ENCODE measurements around the gene SPATA20. TPM values are rescaled to one million over a fixed set of nuclear protein-coding genes. Genes with fewer than 3 reads are reported as not detected.

SPATA20 gene
- total RNA-seq, 1 donor from 2014 or later, result 84.1 TPM

GRCh38 chr17:50508573-50509460 lies 38.2 kb upstream of the SPATA20 start:
- peak overlapping the region; percentile 56 for H3K27ac Mint-ChIP-seq
- TF ChIP-seq CTCF (IDR thresholded peaks at IDR 0.05; ENCODE audit: unreplicated experiment), result no peak
- H3K4me1 Mint-ChIP-seq (ENCODE audit: low read depth), result peaks cover 18% of the 10 kb centered on the region
- DNase-seq (ENCODE audit: low spot score, unreplicated experiment), result no peak
- no peaks in the 10 kb centered on the region for H3K36me3 Mint-ChIP-seq (ENCODE audit: insufficient read depth)
- peaks cover 12% of the 10 kb centered on the region for H3K27me3 Mint-ChIP-seq
- H3K9me3 Mint-ChIP-seq (ENCODE audit: low read depth), result no peaks in the 10 kb centered on the region
- H3K4me3 Mint-ChIP-seq (ENCODE audit: low read depth), result peak overlapping the region; percentile 77

DNA sequence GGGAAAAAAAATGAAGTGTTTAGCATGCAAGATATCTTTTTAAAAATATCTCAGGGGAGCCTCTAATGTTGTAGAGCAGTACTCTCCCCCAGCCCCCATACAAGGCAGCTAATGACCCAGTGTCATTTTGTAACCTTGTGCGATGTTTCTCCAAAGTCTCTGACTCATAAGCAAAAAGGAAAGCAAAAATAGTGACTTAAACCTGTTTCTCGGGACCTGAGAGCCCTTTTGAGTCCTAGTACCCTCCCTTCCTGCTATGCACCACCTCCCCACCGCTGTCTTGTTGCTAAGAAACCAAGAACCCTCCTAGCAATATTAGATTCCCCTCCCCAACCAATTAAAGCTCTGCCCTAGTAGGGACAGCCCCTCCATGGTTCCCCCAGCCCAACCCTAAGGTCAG lies 35.9 kb upstream of the SPATA20 start:
- Mint-ChIP-seq H3K4me3 (ENCODE audit: low read depth) (no peak overlapping the region), H3K36me3 (ENCODE audit: insufficient read depth) (no peaks in the 10 kb centered on the region), H3K4me1 (ENCODE audit: low read depth) (peaks cover 18% of the 10 kb centered on the region), H3K27me3 (peaks cover 14% of the 10 kb centered on the region), H3K27ac (no peak overlapping the region), H3K9me3 (ENCODE audit: low read depth) (no peaks in the 10 kb centered on the region)
- DNase-seq (ENCODE audit: low spot score, unreplicated experiment), result no peak
- no peak for TF ChIP-seq CTCF (IDR thresholded peaks at IDR 0.05; ENCODE audit: unreplicated experiment)

GRCh38 chr17:50513495-50513894 lies 33.5 kb upstream of the SPATA20 start:
- H3K9me3 Mint-ChIP-seq (ENCODE audit: low read depth), result no peaks in the 10 kb centered on the region
- DNase-seq (ENCODE audit: low spot score, unreplicated experiment), result no peak
- peaks cover 14% of the 10 kb centered on the region for H3K27me3 Mint-ChIP-seq
- TF ChIP-seq CTCF (IDR thresholded peaks at IDR 0.05; ENCODE audit: unreplicated experiment), result no peak
- H3K4me1 Mint-ChIP-seq (ENCODE audit: low read depth), result peaks cover 20% of the 10 kb centered on the region
- no peak overlapping the region for H3K4me3 Mint-ChIP-seq (ENCODE audit: low read depth)
- no peaks in the 10 kb centered on the region for H3K36me3 Mint-ChIP-seq (ENCODE audit: insufficient read depth)
- H3K27ac Mint-ChIP-seq, result no peak overlapping the region

DNA sequence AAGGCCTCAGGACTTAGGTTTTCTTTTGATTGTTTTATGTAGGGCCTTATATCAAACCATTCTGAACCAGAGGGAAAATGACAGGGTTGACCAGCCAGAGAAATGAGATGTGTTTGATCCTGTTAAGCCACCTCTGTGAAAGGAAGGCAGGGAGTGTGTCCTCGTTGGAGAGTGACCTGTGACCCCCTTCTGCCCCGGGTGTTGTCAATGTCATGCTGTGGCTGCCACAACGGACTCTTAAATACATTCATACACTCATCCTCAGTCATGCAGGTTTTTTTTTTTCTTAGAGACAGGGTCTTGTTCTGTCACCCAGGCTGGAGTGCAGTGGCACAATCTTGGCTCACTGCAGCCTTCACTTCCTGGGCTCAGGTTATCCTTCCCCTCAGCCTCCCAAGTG lies 32.6 kb upstream of the SPATA20 start:
- TF ChIP-seq CTCF (IDR thresholded peaks at IDR 0.05; ENCODE audit: unreplicated experiment), result no peak
- Mint-ChIP-seq H3K4me1 (ENCODE audit: low read depth) (peaks cover 16% of the 10 kb centered on the region), H3K36me3 (ENCODE audit: insufficient read depth) (no peaks in the 10 kb centered on the region), H3K27ac (no peak overlapping the region), H3K4me3 (ENCODE audit: low read depth) (no peak overlapping the region), H3K27me3 (peaks cover 14% of the 10 kb centered on the region), H3K9me3 (ENCODE audit: low read depth) (no peaks in the 10 kb centered on the region)
- DNase-seq (ENCODE audit: low spot score, unreplicated experiment), result no peak

GRCh38 chr17:50514936-50515702 lies 31.9 kb upstream of the SPATA20 start:
- DNase-seq (ENCODE audit: low spot score, unreplicated experiment), result no peak
- H3K27me3 Mint-ChIP-seq, result peaks cover 14% of the 10 kb centered on the region
- no peaks in the 10 kb centered on the region for H3K9me3 Mint-ChIP-seq (ENCODE audit: low read depth)
- H3K4me3 Mint-ChIP-seq (ENCODE audit: low read depth), result no peak overlapping the region
- peaks cover 12% of the 10 kb centered on the region for H3K4me1 Mint-ChIP-seq (ENCODE audit: low read depth)
- no peak overlapping the region for H3K27ac Mint-ChIP-seq
- H3K36me3 Mint-ChIP-seq (ENCODE audit: insufficient read depth), result no peaks in the 10 kb centered on the region
- no peak for TF ChIP-seq CTCF (IDR thresholded peaks at IDR 0.05; ENCODE audit: unreplicated experiment)
